WERI-Rb-1 (cell line): ENCODE measurements around the gene SLC41A3.
"Not testable (repeated sequence)": the region's sequence is repeated elsewhere in the genome, so short reads cannot be mapped to it uniquely, and the experiment has no call there.

Source experiments
- DNase-seq: peaks from one replicate; pipeline ENCODE4 v3.0.0-alpha.2; 2020
- H3K27ac ChIP-seq: fragments of 250-450 bp; sonication (Bioruptor Pico); 2 replicates; pipeline ENCODE4 v1.5.1; 2020; ENCODE audit warnings: mild to moderate bottlenecking, moderate library complexity
- H3K27me3 ChIP-seq: fragments of 250-450 bp; sonication (Bioruptor Pico); 2 replicates; pipeline ENCODE4 v1.5.1; 2021; ENCODE audit warnings: mild to moderate bottlenecking, low read depth, moderate library complexity; ENCODE audit not compliant: insufficient read depth, severe bottlenecking
- H3K36me3 ChIP-seq: fragments of 250-450 bp; sonication (Bioruptor Pico); 2 replicates; pipeline ENCODE4 v1.5.1; 2020; ENCODE audit warnings: mild to moderate bottlenecking, moderate library complexity
- H3K4me3 ChIP-seq: 2 replicates; pipeline ENCODE4 v1.5.1; 2011; ENCODE audit warnings: low read depth, mild to moderate bottlenecking, control low read depth, low read length
- H3K9me3 ChIP-seq: fragments of 250-450 bp; sonication (Bioruptor Pico); 2 replicates; pipeline ENCODE4 v1.5.1; 2021; ENCODE audit warnings: mild to moderate bottlenecking, moderate library complexity; ENCODE audit not compliant: severe bottlenecking
- CTCF ChIP-seq: IDR thresholded peaks from 2 replicates; pipeline ENCODE4 v1.5.1; 2011; ENCODE audit warnings: low read depth, mild to moderate bottlenecking, control low read depth, inconsistent platforms, low read length

Gene SLC41A3

GRCh38 chr3:126039870-126040269, 44.1 kb downstream of the SLC41A3 start:
- no peaks in the 10 kb centered on the region for H3K27me3 ChIP-seq
- no peak for TF ChIP-seq CTCF
- no peak for DNase-seq
- H3K36me3 ChIP-seq, result no peaks in the 10 kb centered on the region; the same call in none of the 2 replicates
- no peak overlapping the region for H3K27ac ChIP-seq
- H3K9me3 ChIP-seq, result no peaks in the 10 kb centered on the region
- no peak overlapping the region for H3K4me3 ChIP-seq

- H3K9me3 ChIP-seq, DNase-seq, H3K36me3 ChIP-seq, H3K27me3 ChIP-seq, H3K27ac ChIP-seq, H3K4me3 ChIP-seq: not testable (repeated sequence)
Measured at GRCh38 chr3:126038791-126039190, 45.1 kb downstream of the SLC41A3 start.

GRCh38 chr3:126036056-126036549, 47.8 kb downstream of the SLC41A3 start:
- Histone ChIP-seq H3K27ac (no peak overlapping the region), H3K36me3 (no peaks in the 10 kb centered on the region; the same call in none of the 2 replicates), H3K27me3 (no peaks in the 10 kb centered on the region), H3K4me3 (no peak overlapping the region), H3K9me3 (no peaks in the 10 kb centered on the region)
- DNase-seq, result no peak
- no peak for TF ChIP-seq CTCF

GRCh38 chr3:126035362-126036050, 48.4 kb downstream of the SLC41A3 start:
- no peak overlapping the region for H3K4me3 ChIP-seq
- H3K36me3 ChIP-seq, result no peaks in the 10 kb centered on the region; the same call in none of the 2 replicates
- DNase-seq, result no peak
- no peak overlapping the region for H3K27ac ChIP-seq
- H3K9me3 ChIP-seq, result no peaks in the 10 kb centered on the region
- no peak for TF ChIP-seq CTCF
- H3K27me3 ChIP-seq, result no peaks in the 10 kb centered on the region

GRCh38 chr3:126034481-126035361, 49.2 kb downstream of the SLC41A3 start:
- H3K27ac ChIP-seq, result no peak overlapping the region
- no peak for DNase-seq

More at GRCh38 chr3:126034481-126035361, 49.2 kb downstream of the SLC41A3 start:
- Histone ChIP-seq H3K4me3 (no peak overlapping the region), H3K36me3 (no peaks in the 10 kb centered on the region; the same call in none of the 2 replicates), H3K27me3 (no peaks in the 10 kb centered on the region), H3K9me3 (no peaks in the 10 kb centered on the region)
- no peak for TF ChIP-seq CTCF
